Mesendoderm (in vitro differentiated cells): ENCODE data around the gene DLX5.
A peak's percentile ranks its signal among the peaks of the same experiment; 100 is the strongest.

ENCODE experiments used
- DNase-seq: peaks from one replicate; pipeline ENCODE4 v3.0.0; 2013
- H2AK5ac ChIP-seq: 2 replicates; pipeline ENCODE4 v1.6.1; 2013; ENCODE audit warnings: low read length, inconsistent platforms
- H2BK120ac ChIP-seq: 2 replicates; pipeline ENCODE4 v1.6.1; 2013; ENCODE audit warnings: low read depth, mild to moderate bottlenecking, low read length, moderate library complexity, mixed read lengths
- H2BK15ac ChIP-seq: replicated peaks from 2 replicates; pipeline ENCODE4 v1.6.1; 2013; ENCODE audit warnings: low read depth, mild to moderate bottlenecking, moderate library complexity
- H2BK5ac ChIP-seq: 2 replicates; pipeline ENCODE4 v1.6.1; 2013; ENCODE audit warnings: low read length, inconsistent platforms
- H3K18ac ChIP-seq: 2 replicates; pipeline ENCODE4 v1.6.1; 2013; ENCODE audit warnings: mild to moderate bottlenecking, low read length, mixed read lengths
- H3K23ac ChIP-seq: one replicate; pipeline ENCODE4 v1.6.1; 2013; ENCODE audit warnings: low read length
- H3K27ac ChIP-seq: 2 replicates; pipeline ENCODE4 v1.5.1; 2013; ENCODE audit warnings: low read depth, mild to moderate bottlenecking, inconsistent platforms, low read length, moderate library complexity
- H3K27me3 ChIP-seq: 2 replicates; pipeline ENCODE4 v1.6.1; 2013; ENCODE audit warnings: low read length, control low read depth, mild to moderate bottlenecking, inconsistent platforms; ENCODE audit not compliant: insufficient read depth, poor library complexity
- H3K36me3 ChIP-seq: 2 replicates; pipeline ENCODE4 v1.6.1; 2013; ENCODE audit warnings: low read length, inconsistent platforms; ENCODE audit not compliant: control insufficient read depth, insufficient read depth
- H3K4ac ChIP-seq: one replicate; pipeline ENCODE4 v1.6.1; 2013; ENCODE audit warnings: low read depth, mild to moderate bottlenecking, low read length, moderate library complexity
- H3K4me1 ChIP-seq: 2 replicates; pipeline ENCODE4 v1.6.1; 2013; ENCODE audit warnings: low read depth, low read length, inconsistent platforms; ENCODE audit not compliant: control insufficient read depth
- H3K4me2 ChIP-seq: 2 replicates; pipeline ENCODE4 v1.6.1; 2013; ENCODE audit warnings: low read length
- H3K4me3 ChIP-seq: 2 replicates; pipeline ENCODE4 v1.5.1; 2013; ENCODE audit warnings: mild to moderate bottlenecking, low read length
- H3K56ac ChIP-seq: one replicate; pipeline ENCODE4 v1.6.1; 2013; ENCODE audit warnings: low read length
- H3K79me1 ChIP-seq: 2 replicates; pipeline ENCODE4 v1.6.1; 2013; ENCODE audit warnings: low read length, inconsistent platforms
- H3K79me2 ChIP-seq: 2 replicates; pipeline ENCODE4 v1.6.1; 2013; ENCODE audit warnings: mild to moderate bottlenecking, low read length; ENCODE audit not compliant: control insufficient read depth, insufficient read depth
- H3K9ac ChIP-seq: 2 replicates; pipeline ENCODE4 v1.6.1; 2013; ENCODE audit warnings: low read length, inconsistent platforms
- H4K5ac ChIP-seq: one replicate; pipeline ENCODE4 v1.6.1; 2013; ENCODE audit warnings: low read length
- H4K8ac ChIP-seq: one replicate; pipeline ENCODE4 v1.6.1; 2013; ENCODE audit warnings: low read depth, mild to moderate bottlenecking, control low read depth, low read length, moderate library complexity
- WGBS: extraction: QIAGEN DNeasy Blood & Tissue Kit; methylation state at CpG from one replicate; pipeline ENCODE4 v1.1.7; 2013; ENCODE audit warnings: low lambda C conversion rate, missing lambda C conversion rate; ENCODE audit not compliant: insufficient coverage; ENCODE audit errors: extremely low coverage; 5-methylcytosine and 5-hydroxymethylcytosine counted together

DLX5 gene

DNA sequence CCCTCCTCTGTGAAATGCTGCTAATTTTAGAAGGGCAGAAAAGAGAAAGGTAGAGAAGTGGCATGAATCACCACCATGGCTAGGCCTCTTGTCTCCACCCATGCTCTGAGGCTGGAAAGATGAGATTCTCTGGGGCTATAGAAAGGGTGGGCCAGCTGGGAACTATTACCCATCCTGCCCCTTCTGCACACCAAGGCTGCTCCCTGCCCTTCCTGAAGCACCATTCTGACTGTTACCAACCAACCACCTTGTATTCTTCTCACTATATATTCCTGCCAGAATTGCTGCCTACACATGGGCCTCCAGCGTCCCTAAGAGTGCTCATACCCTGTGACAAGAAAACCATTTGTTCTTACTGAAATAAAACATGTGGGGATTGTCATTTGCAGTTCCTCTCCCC lies 30.7 kb downstream of the DLX5 start:
- no peak overlapping the region for H3K9ac ChIP-seq
- no peak overlapping the region for H3K23ac ChIP-seq
- no peak overlapping the region for H2BK5ac ChIP-seq
- no peak overlapping the region for H4K8ac ChIP-seq
- H3K79me1 ChIP-seq, result no peaks in the 10 kb centered on the region
- H3K4me1 ChIP-seq, result peaks cover 13% of the 10 kb centered on the region
- no peak overlapping the region for H3K4me2 ChIP-seq
- no peaks in the 10 kb centered on the region for H3K79me2 ChIP-seq
- no peak for DNase-seq
- no peak overlapping the region for H3K4ac ChIP-seq
- H2AK5ac ChIP-seq, result no peak overlapping the region
- no peak overlapping the region for H3K4me3 ChIP-seq
- H3K36me3 ChIP-seq, result no peaks in the 10 kb centered on the region
- no peak overlapping the region for H3K27ac ChIP-seq
- no peak overlapping the region for H3K56ac ChIP-seq
- no peak overlapping the region for H4K5ac ChIP-seq
- peaks cover 66% of the 10 kb centered on the region for H3K27me3 ChIP-seq
- no peak overlapping the region for H3K18ac ChIP-seq
- WGBS, result no CpG with 5 or more reads among the region's 1 CpG
- no peak overlapping the region for H2BK15ac ChIP-seq
- H2BK120ac ChIP-seq, result no peak overlapping the region

- H3K56ac ChIP-seq, result no peak overlapping the region
- peaks cover 69% of the 10 kb centered on the region for H3K27me3 ChIP-seq
- H3K27ac ChIP-seq, result no peak overlapping the region
- no peaks in the 10 kb centered on the region for H3K79me2 ChIP-seq
- H3K4me2 ChIP-seq, result peak overlapping the region; percentile 32
- peaks cover 10% of the 10 kb centered on the region for H3K4me1 ChIP-seq
- H2BK120ac ChIP-seq, result no peak overlapping the region
- H4K5ac ChIP-seq, result no peak overlapping the region
- H2BK5ac ChIP-seq, result no peak overlapping the region
- DNase-seq, result peak; percentile 90
- no peak overlapping the region for H3K9ac ChIP-seq
- WGBS, result no CpG with 5 or more reads among the region's 27 CpGs
- no peak overlapping the region for H2AK5ac ChIP-seq
- H3K79me1 ChIP-seq, result no peaks in the 10 kb centered on the region
- H3K23ac ChIP-seq, result no peak overlapping the region
- no peak overlapping the region for H3K4me3 ChIP-seq
- no peak overlapping the region for H3K4ac ChIP-seq
- H3K18ac ChIP-seq, result no peak overlapping the region
- no peak overlapping the region for H4K8ac ChIP-seq
- no peak overlapping the region for H2BK15ac ChIP-seq
- H3K36me3 ChIP-seq, result no peaks in the 10 kb centered on the region
Measured at GRCh38 chr7:96993094-96993865, 31.4 kb downstream of the DLX5 start.

DNA sequence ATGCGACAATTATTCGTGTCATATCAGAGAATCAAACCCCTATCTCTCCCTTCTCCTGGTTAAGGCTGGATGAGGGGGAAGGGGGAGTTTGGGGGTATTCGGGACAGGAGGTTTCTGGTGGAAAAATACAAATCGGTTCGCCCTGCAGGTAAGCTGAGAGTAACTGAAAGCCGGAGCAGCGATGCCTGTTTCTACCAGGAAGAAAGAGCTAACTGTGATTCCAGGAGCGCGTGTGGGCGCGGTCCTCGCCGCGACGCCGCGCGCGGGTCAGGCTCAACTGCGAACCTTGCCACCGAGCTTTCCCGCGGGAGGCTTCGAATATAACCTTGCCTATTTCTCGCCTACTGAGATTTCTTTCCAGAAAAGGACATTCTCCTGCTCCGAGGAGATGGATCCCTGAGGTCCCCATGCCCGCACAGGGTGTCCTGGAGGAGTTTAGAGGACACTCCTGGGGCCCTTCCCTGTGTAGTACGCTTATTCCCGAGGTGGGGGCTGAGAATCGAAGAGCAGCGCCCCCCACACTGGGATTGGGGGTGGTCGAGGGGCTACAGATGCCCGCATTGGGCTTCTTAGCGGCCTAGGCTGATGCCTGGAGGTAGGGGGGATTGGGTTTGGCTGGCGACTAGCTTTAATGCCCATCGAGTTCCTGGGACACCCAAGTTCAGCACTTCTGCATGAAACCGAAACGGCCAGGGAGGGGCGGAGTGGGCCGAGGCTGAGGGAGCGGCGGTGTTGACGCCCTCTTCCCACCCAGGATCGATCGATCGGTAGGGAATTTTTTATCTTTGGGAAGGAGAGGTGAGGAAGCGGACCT lies 32.2 kb downstream of the DLX5 start:
- no CpG with 5 or more reads among the region's 47 CpGs for WGBS
- Histone ChIP-seq H4K8ac (no peak overlapping the region), H3K9ac (no peak overlapping the region)

DNA sequence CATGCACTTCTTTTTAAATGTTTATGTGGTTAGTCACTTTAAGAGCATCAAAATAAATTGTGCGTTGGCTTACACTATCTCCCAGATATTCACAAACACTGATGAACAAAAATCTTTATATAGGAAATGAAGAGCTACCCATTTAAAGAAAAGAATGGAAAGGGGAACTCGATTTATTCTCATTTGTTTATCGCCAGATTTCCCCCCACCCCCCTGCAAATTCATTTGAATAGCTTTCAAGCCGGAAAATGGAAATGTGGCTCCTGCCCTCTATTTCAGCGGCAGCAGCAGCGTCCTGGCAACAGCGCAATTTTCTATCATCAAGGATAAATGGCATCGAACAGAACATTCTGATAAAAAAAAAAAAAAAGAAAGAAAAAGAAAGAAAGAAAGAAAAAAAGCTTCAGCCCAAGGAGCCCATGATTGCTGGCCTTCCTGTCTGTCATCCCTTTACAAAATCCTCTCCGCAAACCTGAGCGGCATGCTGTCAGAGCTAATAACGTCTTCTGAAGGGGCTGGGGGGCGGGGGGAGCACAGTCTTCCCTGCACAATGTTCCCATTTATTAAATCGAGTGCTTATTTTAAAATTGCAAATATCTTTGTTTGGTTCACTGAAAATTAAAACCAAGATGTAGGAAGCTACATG lies 33.0 kb downstream of the DLX5 start:
- no CpG with 5 or more reads among the region's 13 CpGs for WGBS
- Histone ChIP-seq H3K27ac (no peak overlapping the region), H3K4me3 (no peak overlapping the region), H4K8ac (no peak overlapping the region), H3K27me3 (peaks cover 57% of the 10 kb centered on the region), H3K79me1 (no peaks in the 10 kb centered on the region), H3K9ac (no peak overlapping the region), H3K23ac (no peak overlapping the region), H3K79me2 (no peaks in the 10 kb centered on the region), H3K4ac (no peak overlapping the region), H2BK5ac (no peak overlapping the region), H2AK5ac (no peak overlapping the region), H3K18ac (no peak overlapping the region), H2BK15ac (no peak overlapping the region), H3K4me1 (peaks cover 6% of the 10 kb centered on the region), H3K56ac (no peak overlapping the region), H3K4me2 (no peak overlapping the region), H2BK120ac (no peak overlapping the region), H4K5ac (no peak overlapping the region), H3K36me3 (no peaks in the 10 kb centered on the region)
- no peak for DNase-seq

More for the DNA sequence above, 32.2 kb downstream of the DLX5 start:
- Histone ChIP-seq H3K79me2 (no peaks in the 10 kb centered on the region), H2BK5ac (no peak overlapping the region), H2BK120ac (no peak overlapping the region), H3K4me1 (peaks cover 8% of the 10 kb centered on the region), H3K23ac (no peak overlapping the region), H2BK15ac (no peak overlapping the region), H3K27me3 (peaks cover 63% of the 10 kb centered on the region), H4K5ac (no peak overlapping the region), H3K79me1 (no peaks in the 10 kb centered on the region), H3K4ac (no peak overlapping the region), H2AK5ac (no peak overlapping the region), H3K56ac (no peak overlapping the region), H3K4me2 (peak overlapping the region; percentile 32), H3K4me3 (no peak overlapping the region), H3K18ac (no peak overlapping the region), H3K27ac (no peak overlapping the region), H3K36me3 (no peaks in the 10 kb centered on the region)
- peak; percentile 26 for DNase-seq

DNA sequence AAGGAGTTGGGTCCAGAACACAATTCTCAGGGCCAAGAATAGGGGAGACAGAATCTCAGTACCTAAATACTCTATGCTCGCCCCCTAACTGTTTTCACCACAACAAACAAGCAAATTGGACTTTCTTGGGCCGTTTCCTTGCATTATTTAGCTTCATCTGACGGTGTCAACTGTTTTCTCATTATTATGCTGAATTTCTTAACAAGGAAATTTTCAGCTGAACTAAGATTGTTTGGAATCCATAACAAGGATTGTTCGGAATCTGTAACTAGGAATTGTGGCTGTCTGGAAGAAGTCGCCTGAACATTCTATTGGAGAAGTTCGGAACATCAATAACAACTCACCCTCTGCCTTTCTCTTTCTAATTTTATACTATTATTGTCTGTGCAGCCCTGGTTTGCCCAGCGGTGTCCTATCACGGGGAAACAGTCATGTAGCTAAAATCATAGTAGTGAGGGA lies 34.7 kb downstream of the DLX5 start:
- Histone ChIP-seq H2BK120ac (no peak overlapping the region), H3K23ac (no peak overlapping the region), H3K4ac (no peak overlapping the region), H3K4me2 (peak overlapping the region; percentile 56), H3K18ac (no peak overlapping the region), H3K79me2 (no peaks in the 10 kb centered on the region), H3K36me3 (no peaks in the 10 kb centered on the region), H4K8ac (no peak overlapping the region), H4K5ac (no peak overlapping the region), H3K9ac (no peak overlapping the region), H3K79me1 (no peaks in the 10 kb centered on the region), H2BK5ac (no peak overlapping the region), H2BK15ac (no peak overlapping the region), H3K4me1 (peaks cover 6% of the 10 kb centered on the region), H3K27me3 (peaks cover 47% of the 10 kb centered on the region), H3K4me3 (no peak overlapping the region), H3K27ac (no peak overlapping the region), H2AK5ac (no peak overlapping the region), H3K56ac (no peak overlapping the region)
- WGBS, result no CpG with 5 or more reads among the region's 8 CpGs
- DNase-seq, result no peak
